HG03575 (cell line): ENCODE measurements around the gene ARRB1.
"Not testable (repeated sequence)": the region's sequence is repeated elsewhere in the genome, so short reads cannot be mapped to it uniquely, and the experiment has no call there.

Experiments
- ATAC-seq: cut with Tn5 transposase; IDR thresholded peaks from one replicate; pipeline ENCODE4 v1.9.1; 2021; ENCODE audit not compliant: unreplicated experiment, insufficient number of reproducible peaks, low FRiP score; ENCODE audit errors: extremely low read depth

ARRB1 gene

GRCh38 chr11:75346296-75346695 is 5.2 kb downstream of the ARRB1 start:
- no peak for ATAC-seq

GRCh38 chr11:75345455-75346160 is 5.9 kb downstream of the ARRB1 start:
- no peak for ATAC-seq

GRCh38 chr11:75344761-75345454 is 6.6 kb downstream of the ARRB1 start:
- ATAC-seq: no peak

- no peak for ATAC-seq
These were observed 7.3 kb downstream of the ARRB1 start for GRCh38 chr11:75344186-75344585.

GRCh38 chr11:75342966-75343870 is 8.2 kb downstream of the ARRB1 start:
- ATAC-seq: no peak

GRCh38 chr11:75342231-75342918 is 9.1 kb downstream of the ARRB1 start:
- no peak for ATAC-seq

GRCh38 chr11:75341612-75342011 is 9.8 kb downstream of the ARRB1 start:
- no peak for ATAC-seq

- no peak for ATAC-seq
These were observed 11.6 kb downstream of the ARRB1 start for GRCh38 chr11:75339685-75340409.

- no peak for ATAC-seq
These were observed 12.8 kb downstream of the ARRB1 start for GRCh38 chr11:75338516-75339208.

- no peak for ATAC-seq
These were observed 14.2 kb downstream of the ARRB1 start for GRCh38 chr11:75337195-75337654.

GRCh38 chr11:75334976-75335375 is 16.5 kb downstream of the ARRB1 start:
- no peak for ATAC-seq

GRCh38 chr11:75334402-75334891 is 17.0 kb downstream of the ARRB1 start:
- no peak for ATAC-seq

- no peak for ATAC-seq
These were observed 17.7 kb downstream of the ARRB1 start for GRCh38 chr11:75333807-75334140.

- no peak for ATAC-seq
These were observed 18.2 kb downstream of the ARRB1 start for GRCh38 chr11:75333022-75333806.

- not testable (repeated sequence) for ATAC-seq
These were observed 19.7 kb downstream of the ARRB1 start for GRCh38 chr11:75331761-75332160.

GRCh38 chr11:75331304-75331703 is 20.2 kb downstream of the ARRB1 start:
- not testable (repeated sequence) for ATAC-seq

GRCh38 chr11:75330886-75331285 is 20.6 kb downstream of the ARRB1 start:
- not testable (repeated sequence) for ATAC-seq
